ENCODE measurements around the gene FBXL19. TPM values are rescaled to one million over a fixed set of nuclear protein-coding genes. Genes with fewer than 3 reads are reported as not detected.

The FBXL19 gene
- polyA plus RNA-seq, 1 of the 3 experiments (the other 2 are of a cell fraction), result 20.6 TPM

GRCh38 chr16:30910427-30911029 is 12.8 kb upstream of the FBXL19 start:
- 80% methylated on average over 16 of the region's 18 CpGs for WGBS (ENCODE audit: low lambda C conversion rate)
- no peak overlapping the region for H3K4me2 ChIP-seq
- H3K9me3 ChIP-seq, result no peaks in the 10 kb centered on the region
- no peak overlapping the region for H3K4me3 ChIP-seq (ENCODE audit: low read depth in 2 of 2, low read length in 1 of 2)
- no peak overlapping the region for H3K9ac ChIP-seq
- no peaks in the 10 kb centered on the region for H3K36me3 ChIP-seq (replicated peaks in 1 of 2; ENCODE audit: control insufficient read depth in 1 of 2, insufficient read depth in 2 of 2, low read length in 1 of 2)
- POLR2A ChIA-PET, result no interaction called here
- no peaks in the 10 kb centered on the region for H3K9me2 ChIP-seq
- H2AFZ ChIP-seq (ENCODE audit: low read depth), result no peak overlapping the region
- no peak for TF ChIP-seq EZH2phosphoT487 (IDR thresholded peaks at IDR 0.05; ENCODE audit: borderline replicate concordance, low read depth)
- no peak for TF ChIP-seq GABPA (IDR thresholded peaks at IDR 0.05; ENCODE audit: low read depth)
- no peak for TF ChIP-seq POLR2AphosphoS5 (IDR thresholded peaks at IDR 0.05; ENCODE audit: low read depth, low read length)
- TF ChIP-seq, protein P1, sequence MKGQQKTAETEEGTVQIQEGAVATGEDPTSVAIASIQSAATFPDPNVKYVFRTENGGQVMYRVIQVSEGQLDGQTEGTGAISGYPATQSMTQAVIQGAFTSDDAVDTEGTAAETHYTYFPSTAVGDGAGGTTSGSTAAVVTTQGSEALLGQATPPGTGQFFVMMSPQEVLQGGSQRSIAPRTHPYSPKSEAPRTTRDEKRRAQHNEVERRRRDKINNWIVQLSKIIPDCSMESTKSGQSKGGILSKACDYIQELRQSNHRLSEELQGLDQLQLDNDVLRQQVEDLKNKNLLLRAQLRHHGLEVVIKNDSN (IDR thresholded peaks at IDR 0.05; ENCODE audit: borderline replicate concordance, low read depth), result no peak
- TF ChIP-seq, protein P2, sequence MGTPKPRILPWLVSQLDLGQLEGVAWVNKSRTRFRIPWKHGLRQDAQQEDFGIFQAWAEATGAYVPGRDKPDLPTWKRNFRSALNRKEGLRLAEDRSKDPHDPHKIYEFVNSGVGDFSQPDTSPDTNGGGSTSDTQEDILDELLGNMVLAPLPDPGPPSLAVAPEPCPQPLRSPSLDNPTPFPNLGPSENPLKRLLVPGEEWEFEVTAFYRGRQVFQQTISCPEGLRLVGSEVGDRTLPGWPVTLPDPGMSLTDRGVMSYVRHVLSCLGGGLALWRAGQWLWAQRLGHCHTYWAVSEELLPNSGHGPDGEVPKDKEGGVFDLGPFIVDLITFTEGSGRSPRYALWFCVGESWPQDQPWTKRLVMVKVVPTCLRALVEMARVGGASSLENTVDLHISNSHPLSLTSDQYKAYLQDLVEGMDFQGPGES (IDR thresholded peaks at IDR 0.05; ENCODE audit: low read depth, low read length), result no peak
- TF ChIP-seq TAF1 (IDR thresholded peaks at IDR 0.05; ENCODE audit: borderline replicate concordance, low read depth, low read length), result no peak
- TF ChIP-seq MEF2A (IDR thresholded peaks at IDR 0.05; ENCODE audit: borderline replicate concordance, low read depth), result no peak
- TF ChIP-seq PBX3 (IDR thresholded peaks at IDR 0.05), result no peak
- TF ChIP-seq MXI1 (IDR thresholded peaks at IDR 0.05; ENCODE audit: low read depth, low read length), result no peak
- CTCF ChIA-PET, result interaction anchor here (0.9 kb wide), 1 partner anchor 9 kb away, joined by 3 read pairs; no protein-coding TSS in a partner anchor
- no peaks in the 10 kb centered on the region for H3K4me1 ChIP-seq (ENCODE audit: control insufficient read depth in 1 of 2, insufficient read depth in 2 of 2, low read depth in 1 of 2, low read length in 1 of 2)
- peaks cover 4% of the 10 kb centered on the region for H3F3A ChIP-seq (replicated peaks; ENCODE audit: insufficient read depth)
- DNase-seq, result no peak
- no peaks in the 10 kb centered on the region for H3K27me3 ChIP-seq (ENCODE audit: insufficient read depth)
- no peaks in the 10 kb centered on the region for H4K20me1 ChIP-seq (ENCODE audit: insufficient read depth)
- H3K79me2 ChIP-seq (ENCODE audit: insufficient read depth), result no peaks in the 10 kb centered on the region
- H3K27ac ChIP-seq (ENCODE audit: low read depth in 2 of 2, low read length in 1 of 2), result no peak overlapping the region

DNA sequence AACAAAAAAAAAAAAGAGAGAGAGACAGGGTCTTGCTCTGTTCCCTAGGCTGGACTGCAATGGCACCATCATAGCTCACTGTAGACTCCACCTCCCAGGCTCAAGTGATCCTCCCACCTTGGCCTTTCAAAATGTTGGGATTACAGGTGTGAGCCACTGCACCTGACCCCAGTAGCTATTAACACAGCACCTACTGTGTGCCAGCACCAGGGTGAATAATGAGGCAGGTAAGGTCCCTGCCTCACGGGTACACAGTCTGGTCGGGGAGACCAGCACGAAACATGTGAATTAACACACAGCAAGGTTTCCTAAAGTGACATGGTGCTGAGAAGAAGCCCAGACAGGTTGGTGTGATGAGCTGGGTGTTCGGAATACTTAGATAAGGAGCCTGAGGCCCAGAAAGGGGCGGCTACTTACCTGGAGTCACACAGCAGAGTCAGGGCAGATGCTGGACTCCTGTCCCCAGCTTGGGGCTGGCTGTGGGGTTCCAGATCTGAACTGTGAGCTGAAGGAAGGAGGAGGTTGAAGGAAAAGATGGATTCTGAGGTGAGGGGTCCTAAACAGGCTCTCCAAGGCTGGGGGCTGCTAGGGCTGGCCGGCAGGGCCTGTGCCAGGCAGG is 10.5 kb upstream of the FBXL19 start:
- CTCF ChIA-PET, result interaction anchor here (0.7 to 0.9 kb wide), 3 partner anchors 8 to 68 kb away, joined by 3 to 6 read pairs (median 4); no protein-coding TSS in a partner anchor
- Histone ChIP-seq H3K4me2 (no peak overlapping the region), H3K4me3 (ENCODE audit: low read depth in 2 of 2, low read length in 1 of 2) (no peak overlapping the region), H3K9me3 (no peaks in the 10 kb centered on the region), H4K20me1 (ENCODE audit: insufficient read depth) (no peaks in the 10 kb centered on the region), H3K79me2 (ENCODE audit: insufficient read depth) (no peaks in the 10 kb centered on the region), H3K27me3 (ENCODE audit: insufficient read depth) (no peaks in the 10 kb centered on the region), H3K4me1 (ENCODE audit: control insufficient read depth in 1 of 2, insufficient read depth in 2 of 2, low read depth in 1 of 2, low read length in 1 of 2) (no peaks in the 10 kb centered on the region), H3K36me3 (replicated peaks in 1 of 2; ENCODE audit: control insufficient read depth in 1 of 2, insufficient read depth in 2 of 2, low read length in 1 of 2) (no peaks in the 10 kb centered on the region), H3F3A (replicated peaks; ENCODE audit: insufficient read depth) (peaks cover 9% of the 10 kb centered on the region), H3K9me2 (no peaks in the 10 kb centered on the region), H3K9ac (no peak overlapping the region), H3K27ac (ENCODE audit: low read depth in 2 of 2, low read length in 1 of 2) (no peak overlapping the region), H2AFZ (ENCODE audit: low read depth) (no peak overlapping the region)
- DNase-seq, result no peak
- POLR2A ChIA-PET, result no interaction called here
- 88% methylated on average over 6 of the region's 6 CpGs for WGBS (ENCODE audit: low lambda C conversion rate)
- TF ChIP-seq EZH2phosphoT487 (IDR thresholded peaks at IDR 0.05; ENCODE audit: borderline replicate concordance, low read depth) (no peak), JUND (IDR thresholded peaks at IDR 0.05) (no peak), USF2 (IDR thresholded peaks at IDR 0.05; ENCODE audit: borderline replicate concordance, low read depth, low read length) (no peak), MXI1 (IDR thresholded peaks at IDR 0.05; ENCODE audit: low read depth, low read length) (no peak), RXRA (IDR thresholded peaks at IDR 0.05; ENCODE audit: borderline replicate concordance, low read depth) (no peak), RCOR1 (IDR thresholded peaks at IDR 0.05; ENCODE audit: low read length) (no peak)
